GM18861 (cell line): Measurements from ENCODE around the gene CD200R1L.

Experiments used
- ATAC-seq: cut with Tn5 transposase; IDR thresholded peaks from one replicate; pipeline ENCODE4 v1.9.1; 2021; ENCODE audit not compliant: unreplicated experiment

CD200R1L gene

GRCh38 chr3:112769286-112769978 lies 77.2 kb downstream of the CD200R1L start:
- ATAC-seq, result no peak

GRCh38 chr3:112767777-112768176 lies 78.9 kb downstream of the CD200R1L start:
- no peak for ATAC-seq

GRCh38 chr3:112767177-112767576 lies 79.5 kb downstream of the CD200R1L start:
- ATAC-seq, result no peak
